Tibial nerve (tissue), 3 donors: ENCODE measurements around the gene SLC66A3.

Experiments used
- POLR2A ChIP-seq, 2 donors: fragments of 450-650 bp; IDR thresholded peaks; one replicate each; pipeline ENCODE4 v1.6.1; 2017; ENCODE audit warnings: antibody characterized with exemption in 2 of 2, mild to moderate bottlenecking in 2 of 2, moderate library complexity in 2 of 2
- TF ChIP-seq, protein P1 (sequence below), 5 experiments: fragments of 200-600 bp in 3 of 5; fragments of 450-650 bp in 2 of 5; sonication (generic) in 3 of 5; IDR thresholded peaks; one replicate each; pipeline ENCODE4 v1.5.1; 2016 to 2019; ENCODE audit warnings: antibody characterized with exemption in 5 of 5, mild to moderate bottlenecking in 3 of 5, moderate library complexity in 2 of 5

DNA sequence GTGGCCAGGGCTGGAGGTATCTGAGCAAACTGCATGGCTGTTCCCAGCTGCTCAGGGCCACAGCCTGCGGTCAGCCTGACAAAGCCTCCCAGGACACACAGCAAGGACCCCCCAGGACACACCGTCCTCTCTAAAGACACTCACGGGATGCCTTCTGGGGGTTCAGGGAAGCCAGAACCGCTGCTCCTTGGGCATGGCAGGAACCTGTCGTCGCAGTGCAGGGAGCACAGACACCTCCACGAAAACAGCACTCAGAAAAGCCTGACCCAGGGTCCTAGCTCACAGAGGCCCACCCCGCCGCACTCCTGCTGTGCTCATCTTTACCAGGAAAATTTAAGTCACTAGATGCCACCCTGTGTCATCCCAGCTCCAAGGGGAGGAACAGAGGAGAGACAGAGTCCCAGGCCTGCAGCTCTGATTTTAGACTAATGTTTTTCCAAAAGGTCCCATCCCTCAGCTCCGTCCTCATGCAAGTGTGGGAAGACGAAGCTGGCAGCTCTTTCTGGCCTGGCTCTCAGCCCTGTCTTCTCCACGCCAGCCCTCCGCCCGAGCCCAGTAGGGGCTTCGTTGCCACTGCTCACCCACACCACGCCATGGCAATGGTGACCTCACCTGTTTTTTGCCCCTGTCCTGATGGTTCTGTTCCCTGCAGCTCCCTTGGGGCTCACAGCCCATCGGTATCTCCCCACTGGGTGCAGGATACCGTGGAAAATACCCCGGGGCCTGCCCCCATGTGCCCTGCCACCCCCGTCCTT is 23.9 kb upstream of the SLC66A3 start:
- TF ChIP-seq, protein P1, sequence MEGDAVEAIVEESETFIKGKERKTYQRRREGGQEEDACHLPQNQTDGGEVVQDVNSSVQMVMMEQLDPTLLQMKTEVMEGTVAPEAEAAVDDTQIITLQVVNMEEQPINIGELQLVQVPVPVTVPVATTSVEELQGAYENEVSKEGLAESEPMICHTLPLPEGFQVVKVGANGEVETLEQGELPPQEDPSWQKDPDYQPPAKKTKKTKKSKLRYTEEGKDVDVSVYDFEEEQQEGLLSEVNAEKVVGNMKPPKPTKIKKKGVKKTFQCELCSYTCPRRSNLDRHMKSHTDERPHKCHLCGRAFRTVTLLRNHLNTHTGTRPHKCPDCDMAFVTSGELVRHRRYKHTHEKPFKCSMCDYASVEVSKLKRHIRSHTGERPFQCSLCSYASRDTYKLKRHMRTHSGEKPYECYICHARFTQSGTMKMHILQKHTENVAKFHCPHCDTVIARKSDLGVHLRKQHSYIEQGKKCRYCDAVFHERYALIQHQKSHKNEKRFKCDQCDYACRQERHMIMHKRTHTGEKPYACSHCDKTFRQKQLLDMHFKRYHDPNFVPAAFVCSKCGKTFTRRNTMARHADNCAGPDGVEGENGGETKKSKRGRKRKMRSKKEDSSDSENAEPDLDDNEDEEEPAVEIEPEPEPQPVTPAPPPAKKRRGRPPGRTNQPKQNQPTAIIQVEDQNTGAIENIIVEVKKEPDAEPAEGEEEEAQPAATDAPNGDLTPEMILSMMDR (IDR thresholded peaks at IDR 0.05): no peak
- no peak for TF ChIP-seq POLR2A (IDR thresholded peaks at IDR 0.05)
